ENCODE results near the gene GCSH. TPM values are rescaled to one million over a fixed set of nuclear protein-coding genes. Genes with fewer than 3 reads are reported as not detected.
A peak's percentile ranks its signal among the peaks of the same experiment; 100 is the strongest.

GCSH gene
- total and polyA plus RNA-seq, 10 of the 15 experiments (the other 5 are each of a cell fraction or from before 2014, with no cell fraction given): 14.7 to 108 (median 39.3) TPM

DNA sequence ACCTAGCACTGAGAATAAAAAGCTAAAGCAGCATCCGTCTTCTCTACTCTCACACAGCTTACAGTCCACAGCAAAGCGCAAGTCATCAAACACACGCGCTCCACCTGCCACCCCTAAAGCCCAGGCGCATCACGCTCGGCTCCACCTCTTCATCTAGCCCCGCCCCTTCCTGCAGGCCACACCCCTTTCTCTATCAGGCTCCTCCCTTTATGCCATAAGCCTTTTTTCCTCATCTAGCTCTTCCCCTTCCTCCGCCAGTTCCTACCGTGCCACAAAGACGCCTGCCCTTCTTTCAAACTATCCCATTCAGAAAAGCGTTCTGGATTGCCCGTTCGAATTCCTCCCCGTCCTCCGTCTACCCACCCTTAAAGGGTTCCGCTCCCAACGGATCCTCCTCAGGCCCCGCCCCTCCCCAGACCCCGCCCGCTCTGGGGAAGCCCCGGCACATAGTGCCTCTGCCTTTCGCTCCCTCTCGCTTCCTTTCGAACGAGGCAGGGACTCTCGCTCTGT is 19.6 kb downstream of the GCSH start:
- RAD21 ChIA-PET (ENCODE audit: unreplicated experiment): interaction anchor here (1.0 to 2.9 kb wide), 4 partner anchors 9 to 72 kb away, joined by 3 to 20 read pairs (median 6); partner anchors contain the start of gene ATMIN
- ATAC-seq: peak; percentile 91
- POLR2A ChIA-PET: interaction anchor here (0.8 to 1.9 kb wide), 9 partner anchors 15 to 238 kb away, joined by 3 to 9 read pairs (median 4); partner anchors contain the start of genes ATMIN, CENPN, CMC2 and GAN
- TF ChIP-seq, protein P1, sequence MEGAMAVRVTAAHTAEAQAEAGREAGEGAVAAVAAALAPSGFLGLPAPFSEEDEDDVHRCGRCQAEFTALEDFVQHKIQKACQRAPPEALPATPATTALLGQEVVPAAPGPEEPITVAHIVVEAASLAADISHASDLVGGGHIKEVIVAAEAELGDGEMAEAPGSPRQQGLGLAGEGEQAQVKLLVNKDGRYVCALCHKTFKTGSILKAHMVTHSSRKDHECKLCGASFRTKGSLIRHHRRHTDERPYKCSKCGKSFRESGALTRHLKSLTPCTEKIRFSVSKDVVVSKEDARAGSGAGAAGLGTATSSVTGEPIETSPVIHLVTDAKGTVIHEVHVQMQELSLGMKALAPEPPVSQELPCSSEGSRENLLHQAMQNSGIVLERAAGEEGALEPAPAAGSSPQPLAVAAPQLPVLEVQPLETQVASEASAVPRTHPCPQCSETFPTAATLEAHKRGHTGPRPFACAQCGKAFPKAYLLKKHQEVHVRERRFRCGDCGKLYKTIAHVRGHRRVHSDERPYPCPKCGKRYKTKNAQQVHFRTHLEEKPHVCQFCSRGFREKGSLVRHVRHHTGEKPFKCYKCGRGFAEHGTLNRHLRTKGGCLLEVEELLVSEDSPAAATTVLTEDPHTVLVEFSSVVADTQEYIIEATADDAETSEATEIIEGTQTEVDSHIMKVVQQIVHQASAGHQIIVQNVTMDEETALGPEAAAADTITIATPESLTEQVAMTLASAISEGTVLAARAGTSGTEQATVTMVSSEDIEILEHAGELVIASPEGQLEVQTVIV (IDR thresholded peaks at IDR 0.05; ENCODE audit: borderline replicate concordance, partially characterized antibody): peak; percentile 44
- TF ChIP-seq BACH1 (IDR thresholded peaks at IDR 0.05; ENCODE audit: borderline replicate concordance) (no peak), SUPT20H (IDR thresholded peaks at IDR 0.05; ENCODE audit: borderline replicate concordance, control insufficient read depth, low read depth, low read length) (no peak), GABPA (IDR thresholded peaks at IDR 0.05; ENCODE audit: low read depth) (no peak), IKZF2 (IDR thresholded peaks at IDR 0.05) (peak; percentile 12 to 37; a peak in 2 of 4 replicates), CHD1 (IDR thresholded peaks at IDR 0.05; ENCODE audit: low read depth, low read length) (0 out of 2 replicates have a peak, but pooled peaks have one; percentile 54), HDGF (IDR thresholded peaks at IDR 0.05) (peak; percentile 96)
- TF ChIP-seq, protein P2, sequence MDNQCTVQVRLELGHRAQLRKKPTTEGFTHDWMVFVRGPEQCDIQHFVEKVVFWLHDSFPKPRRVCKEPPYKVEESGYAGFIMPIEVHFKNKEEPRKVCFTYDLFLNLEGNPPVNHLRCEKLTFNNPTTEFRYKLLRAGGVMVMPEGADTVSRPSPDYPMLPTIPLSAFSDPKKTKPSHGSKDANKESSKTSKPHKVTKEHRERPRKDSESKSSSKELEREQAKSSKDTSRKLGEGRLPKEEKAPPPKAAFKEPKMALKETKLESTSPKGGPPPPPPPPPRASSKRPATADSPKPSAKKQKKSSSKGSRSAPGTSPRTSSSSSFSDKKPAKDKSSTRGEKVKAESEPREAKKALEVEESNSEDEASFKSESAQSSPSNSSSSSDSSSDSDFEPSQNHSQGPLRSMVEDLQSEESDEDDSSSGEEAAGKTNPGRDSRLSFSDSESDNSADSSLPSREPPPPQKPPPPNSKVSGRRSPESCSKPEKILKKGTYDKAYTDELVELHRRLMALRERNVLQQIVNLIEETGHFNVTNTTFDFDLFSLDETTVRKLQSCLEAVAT (IDR thresholded peaks at IDR 0.05): peak; percentile 89; the same call in 1 of the 2 replicates
- TF ChIP-seq, protein P3, sequence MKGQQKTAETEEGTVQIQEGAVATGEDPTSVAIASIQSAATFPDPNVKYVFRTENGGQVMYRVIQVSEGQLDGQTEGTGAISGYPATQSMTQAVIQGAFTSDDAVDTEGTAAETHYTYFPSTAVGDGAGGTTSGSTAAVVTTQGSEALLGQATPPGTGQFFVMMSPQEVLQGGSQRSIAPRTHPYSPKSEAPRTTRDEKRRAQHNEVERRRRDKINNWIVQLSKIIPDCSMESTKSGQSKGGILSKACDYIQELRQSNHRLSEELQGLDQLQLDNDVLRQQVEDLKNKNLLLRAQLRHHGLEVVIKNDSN (IDR thresholded peaks at IDR 0.05; ENCODE audit: borderline replicate concordance, extremely low read length, insufficient read depth, low read depth, low read length): no peak
- TF ChIP-seq, protein P4, sequence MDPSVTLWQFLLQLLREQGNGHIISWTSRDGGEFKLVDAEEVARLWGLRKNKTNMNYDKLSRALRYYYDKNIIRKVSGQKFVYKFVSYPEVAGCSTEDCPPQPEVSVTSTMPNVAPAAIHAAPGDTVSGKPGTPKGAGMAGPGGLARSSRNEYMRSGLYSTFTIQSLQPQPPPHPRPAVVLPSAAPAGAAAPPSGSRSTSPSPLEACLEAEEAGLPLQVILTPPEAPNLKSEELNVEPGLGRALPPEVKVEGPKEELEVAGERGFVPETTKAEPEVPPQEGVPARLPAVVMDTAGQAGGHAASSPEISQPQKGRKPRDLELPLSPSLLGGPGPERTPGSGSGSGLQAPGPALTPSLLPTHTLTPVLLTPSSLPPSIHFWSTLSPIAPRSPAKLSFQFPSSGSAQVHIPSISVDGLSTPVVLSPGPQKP (IDR thresholded peaks at IDR 0.05; ENCODE audit: low read depth, low read length): 0 out of 2 replicates have a peak, but pooled peaks have one; percentile 18
- TF ChIP-seq, protein P5, sequence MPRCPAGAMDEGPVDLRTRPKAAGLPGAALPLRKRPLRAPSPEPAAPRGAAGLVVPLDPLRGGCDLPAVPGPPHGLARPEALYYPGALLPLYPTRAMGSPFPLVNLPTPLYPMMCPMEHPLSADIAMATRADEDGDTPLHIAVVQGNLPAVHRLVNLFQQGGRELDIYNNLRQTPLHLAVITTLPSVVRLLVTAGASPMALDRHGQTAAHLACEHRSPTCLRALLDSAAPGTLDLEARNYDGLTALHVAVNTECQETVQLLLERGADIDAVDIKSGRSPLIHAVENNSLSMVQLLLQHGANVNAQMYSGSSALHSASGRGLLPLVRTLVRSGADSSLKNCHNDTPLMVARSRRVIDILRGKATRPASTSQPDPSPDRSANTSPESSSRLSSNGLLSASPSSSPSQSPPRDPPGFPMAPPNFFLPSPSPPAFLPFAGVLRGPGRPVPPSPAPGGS (IDR thresholded peaks at IDR 0.05; ENCODE audit: borderline replicate concordance, insufficient read depth, low read depth, low read length, poor library complexity, severe bottlenecking): no peak

More for the DNA sequence above, 19.6 kb downstream of the GCSH start:
- ChIA-PET CTCF (interaction anchor here (0.7 to 2.9 kb wide), 9 partner anchors 31 to 647 kb away, joined by 3 to 13 read pairs (median 4); partner anchors contain the start of gene ATMIN), SMC1A (ENCODE audit: uncharacterized antibody, unreplicated experiment) (interaction anchor here (1.2 to 1.6 kb wide), 7 partner anchors 10 to 79 kb away, joined by 3 to 5 read pairs (median 4); partner anchors contain the start of gene ATMIN)
- no peak for FAIRE-seq
- H3K4me3 ChIP-seq: peak overlapping the region; percentile 78
- no peak for DNase-seq (ENCODE audit: low read depth, low spot score)
- H4K20me1 ChIP-seq (ENCODE audit: control insufficient read depth, insufficient read depth): no peaks in the 10 kb centered on the region
- H3K4me1 ChIP-seq (ENCODE audit: control insufficient read depth, insufficient read depth, low read length): peaks cover 5% of the 10 kb centered on the region
- no peaks in the 10 kb centered on the region for H3K27me3 ChIP-seq (replicated peaks in 1 of 2; ENCODE audit: control insufficient read depth in 2 of 2, insufficient read depth in 2 of 2, low read length in 1 of 2)
- H3K27ac ChIP-seq (ENCODE audit: control insufficient read depth, insufficient read depth): peak overlapping the region; percentile 69
- no peaks in the 10 kb centered on the region for H3K79me2 ChIP-seq (ENCODE audit: control insufficient read depth, insufficient read depth, low read length)
- no TSS peak for BruUV-seq (replicated peaks)
- no peaks in the 10 kb centered on the region; a peak in 1 of 4 replicates for H3K36me3 ChIP-seq (ENCODE audit: control insufficient read depth in 2 of 2, insufficient read depth in 2 of 2, low read length in 1 of 2)
- intact Hi-C loops (cut with micrococcal nuclease; ENCODE audit: unreplicated experiment) (loop anchor here (1.0 to 2.0 kb wide), 3 partner anchors 20 to 69 kb away; partner anchors contain the start of genes CENPN and GCSH), in situ Hi-C loops (cut with MboI) (no loop called here)
- no peaks in the 10 kb centered on the region for H3K9me3 ChIP-seq (replicated peaks; ENCODE audit: control insufficient read depth, insufficient read depth, low read length)
- H2AFZ ChIP-seq (ENCODE audit: control insufficient read depth, low read depth, low read length): peak overlapping the region; percentile 95
- WGBS (ENCODE audit: insufficient coverage, insufficient replicate concordance, low lambda C conversion rate, missing lambda C conversion rate): 1% methylated on average over 27 of the region's 27 CpGs
- peak overlapping the region; percentile 80 for H3K4me2 ChIP-seq (ENCODE audit: control insufficient read depth, insufficient read depth)
- H3K9ac ChIP-seq (ENCODE audit: control insufficient read depth, insufficient read depth, low read length): peak overlapping the region; percentile 76
